Esophagus squamous epithelium (tissue), 5 donors: ENCODE results near the gene ITGA2B. TPM values are rescaled to one million over a fixed set of nuclear protein-coding genes. Genes with fewer than 3 reads are reported as not detected.

ENCODE experiments used
- DNase-seq: peaks from one replicate; lab custom pipeline; 2025; lab: John Stamatoyannopoulos, UW
- H3K27ac ChIP-seq, 4 donors: fragments of 200-600 bp; sonication (generic); one replicate each; pipeline ENCODE4 v1.5.1; 2016 to 2019; ENCODE audit warnings: mild to moderate bottlenecking in 1 of 4
- H3K27me3 ChIP-seq, 4 donors: fragments of 200-600 bp; sonication (generic); 1 replicate in 3 of 4; 2 replicates in 1 of 4; pipeline versions ENCODE4 v1.5.1 to v1.6.0; 2017 to 2021; ENCODE audit warnings: antibody characterized with exemption in 1 of 4
- H3K36me3 ChIP-seq, 3 donors: fragments of 200-600 bp; sonication (generic); one replicate each; pipeline ENCODE4 v1.5.1; 2016 to 2019
- H3K4me1 ChIP-seq, 3 donors: fragments of 200-600 bp; sonication (generic); one replicate each; pipeline ENCODE4 v1.5.1; 2017 to 2019
- H3K4me3 ChIP-seq, 4 donors: fragments of 200-600 bp; sonication (generic); 1 replicate in 3 of 4; 2 replicates in 1 of 4; pipeline ENCODE4 v1.5.1; 2016 to 2019; ENCODE audit warnings: mild to moderate bottlenecking in 2 of 4, moderate library complexity in 1 of 4
- H3K9me3 ChIP-seq, 3 donors: fragments of 200-600 bp; sonication (generic); one replicate each; pipeline ENCODE4 v1.5.1; 2016 to 2019
- POLR2A ChIP-seq, 4 donors: fragments of 450-650 bp; IDR thresholded peaks; one replicate each; pipeline ENCODE4 v1.6.1; 2017; ENCODE audit warnings: antibody characterized with exemption in 4 of 4, mild to moderate bottlenecking in 4 of 4, moderate library complexity in 3 of 4
- WGBS, 2 donors: methylation state at CpG; one replicate each; pipeline ENCODE4 v1.1.5; 2018; 5-methylcytosine and 5-hydroxymethylcytosine counted together
- intact Hi-C: fragments of 100-400 bp; cut with DNase I; formaldehyde crosslinking; loops from one replicate; pipeline ENCODE4 v1.15.0; 2022
- total RNA-seq, 4 donors: library from RNA; depleted of rRNA; stranded (reverse); fragments of >200 nt; gene quantifications; one replicate each; pipeline ENCODE4 v1.1.0, GENCODE V29; 2016
- TF ChIP-seq, protein P1 (sequence below), 6 experiments: fragments of 450-650 bp in 4 of 6; fragments of 200-600 bp in 2 of 6; sonication (generic) in 2 of 6; IDR thresholded peaks; one replicate each; pipeline ENCODE4 v1.5.1; 2016 to 2019; ENCODE audit warnings: antibody characterized with exemption in 6 of 6, mild to moderate bottlenecking in 4 of 6, moderate library complexity in 4 of 6
- donor health status: DM: yes; HTN: yes; CAD: no.

ITGA2B gene
- total RNA-seq, result under 1 TPM in 3 of 4 donors, not detected in 1; 0.26 to 0.76 (median 0.70) TPM

DNA sequence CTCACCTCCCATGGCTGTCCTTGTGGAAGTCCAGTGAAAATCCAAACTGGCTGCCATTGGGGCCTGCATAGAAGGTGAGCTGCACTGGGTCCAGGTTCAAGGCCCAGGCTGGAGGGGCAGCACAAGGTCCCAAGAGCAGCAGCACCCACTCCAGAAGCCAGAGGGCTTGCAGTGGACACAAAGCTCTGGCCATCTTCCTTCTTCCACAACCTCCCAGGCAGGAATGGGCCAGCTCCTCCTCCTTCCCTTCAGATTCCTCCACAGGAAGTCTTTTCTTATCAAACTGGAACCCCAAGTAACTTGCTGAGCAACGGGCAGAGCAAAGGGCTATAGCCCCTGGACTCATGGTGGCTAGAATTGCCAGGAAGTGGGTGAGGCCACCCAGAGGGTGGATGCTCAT lies at the start of gene ITGA2B:
ITGA2B (minus strand) TSS at position 369 of the 400 bp plus-strand sequence; CDS start at position 193, 176 bp downstream.
- DNase-seq, result no peak
- no peak for TF ChIP-seq POLR2A (IDR thresholded peaks at IDR 0.05)
- TF ChIP-seq, protein P1, sequence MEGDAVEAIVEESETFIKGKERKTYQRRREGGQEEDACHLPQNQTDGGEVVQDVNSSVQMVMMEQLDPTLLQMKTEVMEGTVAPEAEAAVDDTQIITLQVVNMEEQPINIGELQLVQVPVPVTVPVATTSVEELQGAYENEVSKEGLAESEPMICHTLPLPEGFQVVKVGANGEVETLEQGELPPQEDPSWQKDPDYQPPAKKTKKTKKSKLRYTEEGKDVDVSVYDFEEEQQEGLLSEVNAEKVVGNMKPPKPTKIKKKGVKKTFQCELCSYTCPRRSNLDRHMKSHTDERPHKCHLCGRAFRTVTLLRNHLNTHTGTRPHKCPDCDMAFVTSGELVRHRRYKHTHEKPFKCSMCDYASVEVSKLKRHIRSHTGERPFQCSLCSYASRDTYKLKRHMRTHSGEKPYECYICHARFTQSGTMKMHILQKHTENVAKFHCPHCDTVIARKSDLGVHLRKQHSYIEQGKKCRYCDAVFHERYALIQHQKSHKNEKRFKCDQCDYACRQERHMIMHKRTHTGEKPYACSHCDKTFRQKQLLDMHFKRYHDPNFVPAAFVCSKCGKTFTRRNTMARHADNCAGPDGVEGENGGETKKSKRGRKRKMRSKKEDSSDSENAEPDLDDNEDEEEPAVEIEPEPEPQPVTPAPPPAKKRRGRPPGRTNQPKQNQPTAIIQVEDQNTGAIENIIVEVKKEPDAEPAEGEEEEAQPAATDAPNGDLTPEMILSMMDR (IDR thresholded peaks at IDR 0.05), result no peak
- Histone ChIP-seq H3K9me3 (no peaks in the 10 kb centered on the region), H3K4me1 (peaks cover 7 to 19% (median 15%) of the 10 kb centered on the region in 3 donors), H3K36me3 (no peaks in the 10 kb centered on the region), H3K27me3 (peaks cover 0 to 17% (median 0%) of the 10 kb centered on the region in 4 donors), H3K27ac (no peak within 1 kb of the TSS), H3K4me3 (no peak within 1 kb of the TSS)
- WGBS, 2 donors, result 33 to 46% methylated on average over 1 of the region's 1 CpG
- intact Hi-C loops, result no loop called here

DNA sequence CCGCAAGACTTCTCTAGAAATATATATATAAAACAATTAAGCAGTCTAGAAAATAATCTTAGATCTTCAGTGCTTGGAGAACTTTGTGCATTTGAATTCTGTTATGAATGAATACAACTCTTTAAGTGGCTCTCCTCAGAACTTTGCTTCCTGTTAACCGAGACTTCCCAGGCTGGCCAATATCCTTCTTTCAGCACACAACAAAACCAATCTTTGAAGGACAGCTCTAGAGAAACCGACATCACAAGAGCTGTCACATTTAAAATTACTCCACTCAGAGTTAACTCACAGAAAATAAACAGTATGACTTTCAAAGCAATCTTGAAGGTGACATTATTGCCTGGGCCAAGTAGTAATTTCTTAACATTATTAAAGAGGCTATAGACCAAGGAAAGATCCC lies 49.7 kb upstream of the ITGA2B start:
- Histone ChIP-seq H3K4me1 (peaks cover 0 to 22% (median 0%) of the 10 kb centered on the region in 3 donors), H3K27me3 (no peaks in the 10 kb centered on the region), H3K36me3 (peaks cover 3 to 28% (median 3%) of the 10 kb centered on the region in 3 donors), H3K9me3 (no peaks in the 10 kb centered on the region), H3K27ac (peak overlapping the region in 1 of 4 donors; percentile 3), H3K4me3 (no peak overlapping the region)
- TF ChIP-seq POLR2A (IDR thresholded peaks at IDR 0.05), result no peak
- TF ChIP-seq, protein P1 (IDR thresholded peaks at IDR 0.05), result no peak
- no peak for DNase-seq
- intact Hi-C loops, result no loop called here
- 73 to 75% methylated on average over 3 of the region's 3 CpGs for WGBS, 2 donors

DNA sequence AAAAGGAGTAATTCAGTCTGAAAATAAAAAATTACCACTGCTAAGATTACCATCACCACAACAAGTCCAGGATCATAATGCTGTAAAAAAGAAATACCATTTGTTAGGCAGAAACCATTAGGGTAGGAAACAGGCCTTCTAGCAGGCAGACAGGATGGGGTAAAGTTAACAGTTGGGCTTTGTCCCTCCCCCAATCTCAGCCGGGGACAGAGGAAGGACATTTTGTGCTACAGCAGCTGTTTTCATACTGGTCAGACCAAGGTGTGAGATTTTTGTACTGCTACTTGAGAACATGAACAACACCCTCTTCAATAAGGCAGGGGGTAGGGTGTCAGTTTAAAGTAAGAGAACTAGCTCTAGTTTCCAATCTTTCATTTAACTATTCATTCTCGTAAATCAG lies 49.2 kb upstream of the ITGA2B start:
- TF ChIP-seq, protein P1 (IDR thresholded peaks at IDR 0.05), result no peak
- no peak for TF ChIP-seq POLR2A (IDR thresholded peaks at IDR 0.05)
- H3K27ac ChIP-seq, result peak overlapping the region in 1 of 4 donors; percentile 3
- WGBS, 2 donors, result 50 to 72% methylated on average over 2 of the region's 2 CpGs
- intact Hi-C loops, result no loop called here
- H3K9me3 ChIP-seq, result no peaks in the 10 kb centered on the region
- H3K4me1 ChIP-seq, result peaks cover 0 to 20% (median 0%) of the 10 kb centered on the region in 3 donors
- H3K27me3 ChIP-seq, result no peaks in the 10 kb centered on the region
- DNase-seq, result no peak
- peaks cover 3 to 33% (median 9%) of the 10 kb centered on the region in 3 donors for H3K36me3 ChIP-seq
- H3K4me3 ChIP-seq, result no peak overlapping the region

DNA sequence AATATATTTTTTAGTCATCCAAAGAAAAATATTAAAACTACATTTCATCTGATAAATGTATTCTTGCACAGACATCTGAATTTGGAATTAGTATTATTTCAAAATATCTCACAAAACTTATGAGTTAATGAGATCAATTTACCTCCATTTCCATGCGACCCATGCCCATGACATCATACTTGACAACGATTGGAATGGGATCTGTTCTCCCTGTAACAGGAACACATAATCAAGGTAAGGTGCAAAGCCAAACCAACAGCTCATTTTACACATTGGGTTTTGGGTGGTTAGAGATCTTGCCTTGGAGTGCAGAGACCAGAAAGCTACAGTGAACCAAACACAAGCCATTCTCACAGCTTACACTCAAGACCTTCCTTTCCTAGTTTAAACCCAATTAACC lies 46.9 kb upstream of the ITGA2B start:
- 84 to 98% methylated on average over 2 of the region's 2 CpGs for WGBS, 2 donors
- no peak for DNase-seq
- Histone ChIP-seq H3K36me3 (peaks cover 3 to 49% (median 16%) of the 10 kb centered on the region in 3 donors), H3K4me3 (no peak overlapping the region), H3K4me1 (peaks cover 0 to 20% (median 0%) of the 10 kb centered on the region in 3 donors), H3K27ac (no peak overlapping the region), H3K9me3 (no peaks in the 10 kb centered on the region), H3K27me3 (no peaks in the 10 kb centered on the region)
- intact Hi-C loops, result no loop called here
- TF ChIP-seq, protein P1 (IDR thresholded peaks at IDR 0.05), result no peak
- TF ChIP-seq POLR2A (IDR thresholded peaks at IDR 0.05), result no peak

DNA sequence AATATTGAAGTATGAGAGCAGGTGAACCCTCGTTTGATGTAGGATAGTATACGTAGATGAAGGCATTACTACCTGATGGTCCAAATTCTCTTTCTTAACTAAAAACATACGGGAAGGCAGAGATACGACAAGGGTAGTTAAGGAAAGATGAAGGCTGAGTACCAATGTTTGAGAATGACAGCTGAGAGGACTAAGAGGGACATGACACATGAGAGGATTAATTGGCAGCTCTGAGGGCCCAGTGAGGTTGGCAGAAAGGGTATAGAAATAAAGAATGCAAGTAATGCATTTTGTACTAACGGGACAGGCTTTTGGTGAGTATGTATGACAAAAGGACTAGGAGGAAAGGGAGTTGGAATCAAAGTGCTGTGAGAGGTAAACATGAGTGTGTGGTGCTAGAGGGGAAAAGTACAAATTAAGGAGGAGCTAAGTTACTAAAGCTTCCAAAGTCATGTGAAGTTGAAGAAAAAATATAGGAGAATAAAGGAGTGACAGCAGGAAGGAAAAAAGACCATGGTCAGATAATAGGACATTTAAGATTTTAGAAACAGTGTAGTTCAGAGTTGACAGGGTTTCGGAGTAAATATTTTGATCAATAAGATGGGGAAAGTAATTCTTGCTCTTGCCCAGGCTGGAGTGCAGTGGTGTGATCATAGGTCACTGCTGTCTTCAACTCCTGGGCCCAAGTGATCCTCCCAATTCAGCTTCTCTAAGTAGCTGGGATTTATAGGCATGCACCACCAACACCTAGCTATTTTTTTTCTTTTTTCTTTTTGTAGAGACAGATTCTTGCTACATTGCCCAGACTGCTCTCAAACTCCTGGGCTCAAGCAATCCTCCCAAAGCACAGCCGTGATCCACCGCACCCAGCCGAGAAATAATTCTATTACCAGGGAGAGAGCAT lies 43.1 kb upstream of the ITGA2B start:
- DNase-seq, result no peak
- 88 to 94% methylated on average over 9 of the region's 9 CpGs for WGBS, 2 donors
- no peak overlapping the region for H3K4me3 ChIP-seq
- TF ChIP-seq, protein P1 (IDR thresholded peaks at IDR 0.05), result no peak
- no peak for TF ChIP-seq POLR2A (IDR thresholded peaks at IDR 0.05)
- peaks cover 3 to 87% (median 26%) of the 10 kb centered on the region in 3 donors for H3K36me3 ChIP-seq
- intact Hi-C loops, result no loop called here
- H3K27me3 ChIP-seq, result no peaks in the 10 kb centered on the region
- H3K27ac ChIP-seq, result no peak overlapping the region
- H3K9me3 ChIP-seq, result no peaks in the 10 kb centered on the region
- no peaks in the 10 kb centered on the region for H3K4me1 ChIP-seq
